ENCODE data around the gene EEPD1. TPM values are rescaled to one million over a fixed set of nuclear protein-coding genes. Genes with fewer than 3 reads are reported as not detected.
A peak's percentile ranks its signal among the peaks of the same experiment; 100 is the strongest.
"Not testable (repeated sequence)": the region's sequence is repeated elsewhere in the genome, so short reads cannot be mapped to it uniquely, and the experiment has no call there.

EEPD1 gene
- total RNA-seq, 2 experiments from 2014 or later = 2.6 TPM

DNA sequence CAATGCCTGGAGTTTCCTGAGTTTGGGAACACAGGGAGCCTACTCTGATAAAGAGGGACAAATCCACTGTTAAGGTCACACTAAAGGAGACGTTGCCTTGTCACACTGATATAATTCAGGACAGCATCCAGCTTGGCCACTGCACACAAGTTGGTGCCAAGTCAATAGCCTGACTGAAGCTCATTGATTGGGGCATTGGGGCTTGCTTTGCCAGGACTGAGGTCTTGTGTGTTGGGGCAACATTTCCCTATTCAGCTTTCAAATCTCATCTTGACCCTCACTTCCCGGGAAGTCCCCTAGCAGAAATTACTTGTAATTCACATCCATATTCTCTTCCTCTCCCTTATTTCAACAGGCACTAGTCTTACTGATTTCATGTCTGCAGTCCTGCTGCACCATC is 3.8 kb upstream of the EEPD1 start:
- H3K27ac Mint-ChIP-seq = not testable (repeated sequence)

GRCh38 chr7:36149694-36150452 is 3.2 kb upstream of the EEPD1 start:
- DNase-seq (no peak), ATAC-seq (no peak)
- CTCF ChIA-PET = no interaction called here
- peaks cover 5% of the 10 kb centered on the region for H3K9me3 Mint-ChIP-seq (ENCODE audit: insufficient read depth)
- no peaks in the 10 kb centered on the region for H3K36me3 Mint-ChIP-seq (ENCODE audit: low read depth)
- H3K27ac Mint-ChIP-seq = no peak overlapping the region
- POLR2A ChIA-PET = no interaction called here
- H3K4me1 Mint-ChIP-seq (ENCODE audit: low read depth) = peaks cover 6% of the 10 kb centered on the region
- no peak overlapping the region for H3K4me3 Mint-ChIP-seq
- peaks cover 13% of the 10 kb centered on the region for H3K27me3 Mint-ChIP-seq (ENCODE audit: low read depth)

More for the DNA sequence above, 3.8 kb upstream of the EEPD1 start:
- H3K4me1 Mint-ChIP-seq (ENCODE audit: low read depth); CTCF ChIA-PET; ATAC-seq; H3K9me3 Mint-ChIP-seq (ENCODE audit: insufficient read depth); POLR2A ChIA-PET; DNase-seq; H3K4me3 Mint-ChIP-seq; H3K36me3 Mint-ChIP-seq (ENCODE audit: low read depth): not testable (repeated sequence)
- peaks cover 13% of the 10 kb centered on the region for H3K27me3 Mint-ChIP-seq (ENCODE audit: low read depth)

GRCh38 chr7:36151921-36152755 is 916 bp upstream of the EEPD1 start:
- DNase-seq (no peak), ATAC-seq (no peak)
- POLR2A ChIA-PET = interaction anchor here (0.5 kb wide), 1 partner anchor 176 kb away, joined by 5 read pairs; no protein-coding TSS in a partner anchor
- CTCF ChIA-PET = interaction anchor here (1.2 kb wide), 1 partner anchor 167 kb away, joined by 3 read pairs; no protein-coding TSS in a partner anchor
- H3K36me3 Mint-ChIP-seq (ENCODE audit: low read depth) = no peaks in the 10 kb centered on the region
- no peak overlapping the region for H3K27ac Mint-ChIP-seq
- H3K4me3 Mint-ChIP-seq = peak overlapping the region; percentile 74
- H3K27me3 Mint-ChIP-seq (ENCODE audit: low read depth) = peaks cover 5% of the 10 kb centered on the region
- H3K4me1 Mint-ChIP-seq (ENCODE audit: low read depth) = peaks cover 6% of the 10 kb centered on the region
- H3K9me3 Mint-ChIP-seq (ENCODE audit: insufficient read depth) = peaks cover 5% of the 10 kb centered on the region

GRCh38 chr7:36153571-36154097 is 580 bp downstream of the EEPD1 start:
- H3K27ac Mint-ChIP-seq = no peak overlapping the region
- ChIA-PET POLR2A (no interaction called here), CTCF (no interaction called here)
- no peaks in the 10 kb centered on the region for H3K36me3 Mint-ChIP-seq (ENCODE audit: low read depth)
- peaks cover 5% of the 10 kb centered on the region for H3K27me3 Mint-ChIP-seq (ENCODE audit: low read depth)
- H3K9me3 Mint-ChIP-seq (ENCODE audit: insufficient read depth) = no peaks in the 10 kb centered on the region
- peaks cover 6% of the 10 kb centered on the region for H3K4me1 Mint-ChIP-seq (ENCODE audit: low read depth)
- peak overlapping the region; percentile 52 for H3K4me3 Mint-ChIP-seq
- DNase-seq = no peak
- ATAC-seq = peak; percentile 4

- CTCF ChIA-PET = no interaction called here
- POLR2A ChIA-PET = no interaction called here
- Mint-ChIP-seq H3K36me3 (ENCODE audit: low read depth) (no peaks in the 10 kb centered on the region), H3K9me3 (ENCODE audit: insufficient read depth) (no peaks in the 10 kb centered on the region), H3K4me3 (peak overlapping the region; percentile 52), H3K27ac (no peak overlapping the region), H3K4me1 (ENCODE audit: low read depth) (peaks cover 6% of the 10 kb centered on the region), H3K27me3 (ENCODE audit: low read depth) (peaks cover 5% of the 10 kb centered on the region)
- no peak for DNase-seq
- no peak for ATAC-seq
Observed at GRCh38 chr7:36154255-36155212, 1.5 kb downstream of the EEPD1 start.

- Mint-ChIP-seq H3K4me1 (ENCODE audit: low read depth) (peaks cover 6% of the 10 kb centered on the region), H3K27ac (no peak overlapping the region), H3K4me3 (no peak overlapping the region), H3K36me3 (ENCODE audit: low read depth) (no peaks in the 10 kb centered on the region), H3K9me3 (ENCODE audit: insufficient read depth) (no peaks in the 10 kb centered on the region), H3K27me3 (ENCODE audit: low read depth) (peaks cover 2% of the 10 kb centered on the region)
- ATAC-seq (no peak), DNase-seq (no peak)
- CTCF ChIA-PET = interaction anchor here (1.8 kb wide), 1 partner anchor 134 kb away, joined by 7 read pairs; no protein-coding TSS in a partner anchor
- POLR2A ChIA-PET = no interaction called here
Observed at GRCh38 chr7:36155811-36156361, 2.8 kb downstream of the EEPD1 start.

DNA sequence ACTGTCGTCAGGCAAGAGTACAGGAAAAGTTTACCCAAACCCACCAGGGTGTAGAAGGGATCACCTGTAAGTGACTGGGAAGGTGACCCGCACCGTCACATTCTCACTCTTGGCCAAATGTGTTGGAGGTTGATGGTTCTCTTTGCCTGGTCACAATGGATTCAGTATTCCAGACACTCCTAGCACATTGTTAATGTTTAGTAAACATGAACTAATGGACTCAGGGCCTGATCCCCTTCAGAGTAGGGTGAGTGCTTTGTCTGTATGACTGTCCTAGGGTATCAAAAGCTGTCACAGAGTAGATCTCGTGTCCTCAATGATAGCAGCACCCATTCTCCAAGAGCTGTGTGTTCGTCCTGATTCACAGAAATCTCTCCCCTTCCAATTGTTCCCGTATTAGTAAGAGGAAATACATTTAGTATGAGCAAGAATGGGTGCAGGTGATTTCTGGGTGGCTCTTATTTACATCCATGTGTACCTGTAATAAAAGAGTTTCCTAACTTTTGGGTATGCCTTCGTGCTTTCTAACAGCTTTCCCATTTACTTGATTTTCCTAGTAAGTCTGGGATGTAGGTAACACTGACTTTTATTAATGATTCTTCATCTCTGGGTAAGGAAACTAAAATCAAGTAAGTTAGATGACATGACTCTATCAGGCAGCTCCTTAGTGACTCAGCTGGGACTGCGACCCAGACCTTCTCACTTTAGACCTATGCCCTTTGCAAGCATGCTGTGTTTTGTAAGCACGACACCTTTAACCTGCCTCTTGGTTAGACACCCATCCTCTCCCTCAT is 4.7 kb downstream of the EEPD1 start:
- no peak overlapping the region for H3K4me3 Mint-ChIP-seq
- H3K27ac Mint-ChIP-seq = no peak overlapping the region
- H3K27me3 Mint-ChIP-seq (ENCODE audit: low read depth) = peaks cover 2% of the 10 kb centered on the region
- no peaks in the 10 kb centered on the region for H3K9me3 Mint-ChIP-seq (ENCODE audit: insufficient read depth)
- DNase-seq = no peak
- peaks cover 1% of the 10 kb centered on the region for H3K4me1 Mint-ChIP-seq (ENCODE audit: low read depth)
- ATAC-seq = no peak
- CTCF ChIA-PET = interaction anchor here (1.8 kb wide), 1 partner anchor 132 kb away, joined by 7 read pairs; no protein-coding TSS in a partner anchor
- no peaks in the 10 kb centered on the region for H3K36me3 Mint-ChIP-seq (ENCODE audit: low read depth)
- POLR2A ChIA-PET = no interaction called here

GRCh38 chr7:36158321-36158605 is 5.2 kb downstream of the EEPD1 start:
- H3K27me3 Mint-ChIP-seq (ENCODE audit: low read depth) = peaks cover 2% of the 10 kb centered on the region
- ATAC-seq = no peak
- ChIA-PET POLR2A (no interaction called here), CTCF (no interaction called here)
- no peak overlapping the region for H3K27ac Mint-ChIP-seq
- no peak for DNase-seq
- H3K4me3 Mint-ChIP-seq = no peak overlapping the region
- H3K4me1 Mint-ChIP-seq (ENCODE audit: low read depth) = no peaks in the 10 kb centered on the region
- no peaks in the 10 kb centered on the region for H3K9me3 Mint-ChIP-seq (ENCODE audit: insufficient read depth)
- H3K36me3 Mint-ChIP-seq (ENCODE audit: low read depth) = no peaks in the 10 kb centered on the region

DNA sequence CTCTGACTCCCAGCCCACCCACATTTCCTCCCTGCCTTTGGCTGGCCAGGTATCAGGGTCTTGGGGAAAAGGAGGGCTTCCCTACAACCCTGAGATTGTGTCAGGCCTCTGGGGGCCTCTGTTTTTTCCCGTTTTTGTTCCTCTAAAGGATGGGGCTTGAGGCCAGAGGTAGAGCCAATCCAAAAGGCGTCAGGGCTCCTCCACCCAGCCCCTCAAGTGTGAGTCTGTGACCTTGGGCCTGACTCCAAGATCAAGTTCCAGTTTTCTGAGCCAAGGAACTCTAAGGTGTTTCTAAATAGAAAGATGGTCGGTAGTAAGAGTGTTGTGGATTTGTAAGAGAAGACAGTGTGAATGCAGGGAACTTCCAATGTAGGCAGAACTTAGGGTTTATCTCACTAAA is 6.6 kb downstream of the EEPD1 start:
- no peaks in the 10 kb centered on the region for H3K36me3 Mint-ChIP-seq (ENCODE audit: low read depth)
- no peak overlapping the region for H3K27ac Mint-ChIP-seq
- no peak for DNase-seq
- ChIA-PET CTCF (no interaction called here), POLR2A (no interaction called here)
- H3K4me3 Mint-ChIP-seq = no peak overlapping the region
- no peaks in the 10 kb centered on the region for H3K4me1 Mint-ChIP-seq (ENCODE audit: low read depth)
- H3K9me3 Mint-ChIP-seq (ENCODE audit: insufficient read depth) = no peaks in the 10 kb centered on the region
- no peak for ATAC-seq
- no peaks in the 10 kb centered on the region for H3K27me3 Mint-ChIP-seq (ENCODE audit: low read depth)

DNA sequence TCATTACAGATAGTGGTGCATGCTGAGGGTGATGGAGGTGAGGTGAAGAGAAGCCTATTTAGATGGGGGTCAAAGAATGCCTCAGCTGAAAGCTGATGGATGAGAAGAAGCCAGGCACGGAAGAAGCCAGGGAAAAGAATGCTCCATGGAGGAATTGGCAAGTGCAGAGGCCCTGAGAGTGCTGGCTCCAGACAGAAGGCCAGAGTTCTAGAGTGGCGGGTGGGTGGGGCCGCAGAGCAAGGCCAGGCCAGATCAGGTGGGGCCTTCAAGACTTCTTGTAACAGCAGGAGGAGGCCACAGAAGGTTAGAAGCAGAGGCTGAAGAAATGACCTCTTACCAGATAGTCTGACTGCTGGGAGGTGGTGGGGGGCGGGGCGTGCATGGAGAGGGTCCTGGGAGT is 7.3 kb downstream of the EEPD1 start:
- H3K36me3 Mint-ChIP-seq (ENCODE audit: low read depth) = no peaks in the 10 kb centered on the region
- POLR2A ChIA-PET = no interaction called here

GRCh38 chr7:36161996-36162395 is 8.9 kb downstream of the EEPD1 start:
- ChIA-PET CTCF (no interaction called here), POLR2A (no interaction called here)
- no peaks in the 10 kb centered on the region for H3K4me1 Mint-ChIP-seq (ENCODE audit: low read depth)
- no peaks in the 10 kb centered on the region for H3K27me3 Mint-ChIP-seq (ENCODE audit: low read depth)
- no peak overlapping the region for H3K4me3 Mint-ChIP-seq
- H3K9me3 Mint-ChIP-seq (ENCODE audit: insufficient read depth) = no peaks in the 10 kb centered on the region
- DNase-seq (no peak), ATAC-seq (no peak)
- H3K27ac Mint-ChIP-seq = no peak overlapping the region
- no peaks in the 10 kb centered on the region for H3K36me3 Mint-ChIP-seq (ENCODE audit: low read depth)

More for the DNA sequence above, 7.3 kb downstream of the EEPD1 start:
- H3K27ac Mint-ChIP-seq = peak overlapping the region; percentile 1
- CTCF ChIA-PET = no interaction called here
- DNase-seq (no peak), ATAC-seq (no peak)
- no peaks in the 10 kb centered on the region for H3K4me1 Mint-ChIP-seq (ENCODE audit: low read depth)
- no peaks in the 10 kb centered on the region for H3K27me3 Mint-ChIP-seq (ENCODE audit: low read depth)
- H3K9me3 Mint-ChIP-seq (ENCODE audit: insufficient read depth) = no peaks in the 10 kb centered on the region
- H3K4me3 Mint-ChIP-seq = no peak overlapping the region
